Large intestine (tissue), 3 donors: Measurements from ENCODE around the gene CNOT6. TPM values are rescaled to one million over a fixed set of nuclear protein-coding genes. Genes with fewer than 3 reads are reported as not detected.
"Not testable (repeated sequence)": the region's sequence is repeated elsewhere in the genome, so short reads cannot be mapped to it uniquely, and the experiment has no call there.

Source experiments
- DNase-seq, 2 donors: peaks; one replicate each; pipeline versions ENCODE4 v3.0.0 to v3.0.0-alpha.2; 2013
- H3K27ac ChIP-seq: one replicate; pipeline ENCODE4 v1.5.1; 2013; ENCODE audit warnings: low read length
- H3K27me3 ChIP-seq: 2 replicates; pipeline ENCODE4 v1.6.1; 2013; ENCODE audit warnings: low read length; ENCODE audit not compliant: control insufficient read depth, insufficient read depth
- H3K36me3 ChIP-seq: 2 replicates; pipeline ENCODE4 v1.6.1; 2013; ENCODE audit warnings: low read length; ENCODE audit not compliant: control insufficient read depth, insufficient read depth
- H3K4me1 ChIP-seq: one replicate; pipeline ENCODE4 v1.6.1; 2013; ENCODE audit warnings: low read length; ENCODE audit not compliant: control insufficient read depth, insufficient read depth
- H3K4me3 ChIP-seq: one replicate; pipeline ENCODE4 v1.5.1; 2013; ENCODE audit warnings: low read length
- H3K9me3 ChIP-seq: one replicate; pipeline ENCODE4 v1.6.1; 2013; ENCODE audit warnings: mild to moderate bottlenecking, low read depth, low read length, moderate library complexity; ENCODE audit not compliant: control insufficient read depth
- WGBS: methylation state at CpG from one replicate; pipeline ENCODE4 v1.1.5; 2013; ENCODE audit warnings: low lambda C conversion rate; ENCODE audit not compliant: insufficient coverage; 5-methylcytosine and 5-hydroxymethylcytosine counted together
- polyA plus RNA-seq: library from polyadenylated mRNA; unstranded; fragments of 120-200 nt; gene quantifications from one replicate; pipeline ENCODE4 v1.2.1, GENCODE V29; 2013

The CNOT6 gene
- polyA plus RNA-seq, 1 donor, result 31.8 TPM

- H3K27me3 ChIP-seq, result peaks cover 10% of the 10 kb centered on the region
- DNase-seq, result peak in 1 of 2 donors; percentile 31
- no peak overlapping the region for H3K27ac ChIP-seq
- no peaks in the 10 kb centered on the region for H3K9me3 ChIP-seq
- H3K4me3 ChIP-seq, result no peak overlapping the region
- no peaks in the 10 kb centered on the region for H3K36me3 ChIP-seq
- no peaks in the 10 kb centered on the region for H3K4me1 ChIP-seq
- no CpG with 5 or more reads among the region's 16 CpGs for WGBS
Measured at GRCh38 chr5:180470966-180471582, 23.1 kb upstream of the CNOT6 start.

- Histone ChIP-seq H3K9me3 (no peaks in the 10 kb centered on the region), H3K27ac (no peak overlapping the region), H3K4me1 (no peaks in the 10 kb centered on the region), H3K36me3 (no peaks in the 10 kb centered on the region), H3K4me3 (no peak overlapping the region), H3K27me3 (peaks cover 10% of the 10 kb centered on the region)
- no peak for DNase-seq
- no CpG with 5 or more reads among the region's 7 CpGs for WGBS
Measured at GRCh38 chr5:180471866-180472265, 22.3 kb upstream of the CNOT6 start.

GRCh38 chr5:180472269-180472668 is 21.9 kb upstream of the CNOT6 start:
- no peaks in the 10 kb centered on the region for H3K9me3 ChIP-seq
- 54% methylated on average over 3 of the region's 4 CpGs for WGBS
- H3K4me3 ChIP-seq, result no peak overlapping the region
- H3K4me1 ChIP-seq, result no peaks in the 10 kb centered on the region
- no peaks in the 10 kb centered on the region for H3K36me3 ChIP-seq
- no peak overlapping the region for H3K27ac ChIP-seq
- H3K27me3 ChIP-seq, result peaks cover 10% of the 10 kb centered on the region
- DNase-seq, result no peak

- not testable (repeated sequence) for H3K27ac ChIP-seq, DNase-seq, H3K4me3 ChIP-seq, H3K27me3 ChIP-seq, H3K4me1 ChIP-seq, H3K36me3 ChIP-seq, H3K9me3 ChIP-seq
- WGBS, result 100% methylated on average over 1 of the region's 8 CpGs
Measured at GRCh38 chr5:180473386-180473785, 20.8 kb upstream of the CNOT6 start.

- no peak for DNase-seq
- H3K4me3 ChIP-seq, result no peak overlapping the region
- no peaks in the 10 kb centered on the region for H3K9me3 ChIP-seq
- no peaks in the 10 kb centered on the region for H3K4me1 ChIP-seq
- peaks cover 10% of the 10 kb centered on the region for H3K27me3 ChIP-seq
- no peak overlapping the region for H3K27ac ChIP-seq
- WGBS, result no CpG with 5 or more reads among the region's 11 CpGs
- H3K36me3 ChIP-seq, result no peaks in the 10 kb centered on the region
Measured at GRCh38 chr5:180474569-180474968, 19.6 kb upstream of the CNOT6 start.

GRCh38 chr5:180475969-180476524 is 18.1 kb upstream of the CNOT6 start:
- not testable (repeated sequence) for H3K36me3 ChIP-seq, H3K4me1 ChIP-seq, H3K27me3 ChIP-seq, H3K9me3 ChIP-seq, DNase-seq, H3K4me3 ChIP-seq, H3K27ac ChIP-seq
- no CpG with 5 or more reads among the region's 20 CpGs for WGBS

GRCh38 chr5:180484813-180485212 is 9.4 kb upstream of the CNOT6 start:
- Histone ChIP-seq H3K27me3 (no peaks in the 10 kb centered on the region), H3K27ac (no peak overlapping the region), H3K36me3 (no peaks in the 10 kb centered on the region), H3K4me3 (no peak overlapping the region), H3K9me3 (no peaks in the 10 kb centered on the region), H3K4me1 (no peaks in the 10 kb centered on the region)
- 42% methylated on average over 2 of the region's 7 CpGs for WGBS
- no peak for DNase-seq

GRCh38 chr5:180486636-180487149 is 7.5 kb upstream of the CNOT6 start:
- Histone ChIP-seq H3K9me3 (no peaks in the 10 kb centered on the region), H3K4me1 (no peaks in the 10 kb centered on the region), H3K36me3 (no peaks in the 10 kb centered on the region), H3K4me3 (no peak overlapping the region), H3K27me3 (no peaks in the 10 kb centered on the region), H3K27ac (no peak overlapping the region)
- WGBS, result no CpG with 5 or more reads among the region's 9 CpGs
- no peak for DNase-seq

GRCh38 chr5:180487556-180487955 is 6.6 kb upstream of the CNOT6 start:
- Histone ChIP-seq H3K9me3 (no peaks in the 10 kb centered on the region), H3K4me1 (no peaks in the 10 kb centered on the region), H3K36me3 (no peaks in the 10 kb centered on the region), H3K27ac (no peak overlapping the region), H3K4me3 (no peak overlapping the region), H3K27me3 (no peaks in the 10 kb centered on the region)
- no peak for DNase-seq
- WGBS, result 100% methylated on average over 2 of the region's 5 CpGs

- H3K4me1 ChIP-seq, result peaks cover 8% of the 10 kb centered on the region
- no peaks in the 10 kb centered on the region for H3K27me3 ChIP-seq
- no peak for DNase-seq
- no CpG with 5 or more reads among the region's 7 CpGs for WGBS
- H3K9me3 ChIP-seq, result no peaks in the 10 kb centered on the region
- peaks cover 4% of the 10 kb centered on the region for H3K36me3 ChIP-seq
- H3K4me3 ChIP-seq, result no peak overlapping the region
- H3K27ac ChIP-seq, result no peak overlapping the region
Measured at GRCh38 chr5:180491496-180491895, 2.7 kb upstream of the CNOT6 start.
